Activated CD8-positive, alpha-beta T cell treated with anti-CD3 and anti-CD28 coated beads for 36 hours (primary cell): ENCODE results near the gene RETSAT. TPM values are rescaled to one million over a fixed set of nuclear protein-coding genes. Genes with fewer than 3 reads are reported as not detected.
"Not testable (repeated sequence)": the region's sequence is repeated elsewhere in the genome, so short reads cannot be mapped to it uniquely, and the experiment has no call there.

Experiments
- ATAC-seq: fragments of 200-7000 bp; cut with Tn5 transposase; one replicate; pipeline ENCODE4 v1.10.0; 2021; ENCODE audit warnings: mild to moderate bottlenecking, moderate library complexity
- CTCF ChIA-PET: fragments of 350-600 bp; sonication (Branson Sonifier 250); formaldehyde crosslinking; loops from one replicate; lab custom pipeline; 2021; ENCODE audit warnings: antibody characterized with exemption; lab: Charles Lee
- POLR2A ChIA-PET: fragments of 350-600 bp; sonication (Branson Sonifier 250); formaldehyde crosslinking; loops from one replicate; lab custom pipeline; 2021; ENCODE audit warnings: antibody characterized with exemption; lab: Charles Lee
- DNase-seq: peaks from one replicate; pipeline ENCODE4 v3.0.0-alpha.2; 2020
- H3K27ac Mint-ChIP-seq: one replicate; pipeline ENCODE4 v1.8.0; 2021; ENCODE audit warnings: mild to moderate bottlenecking, mixed read lengths
- H3K27me3 Mint-ChIP-seq: one replicate; pipeline ENCODE4 v1.8.0; 2021; ENCODE audit warnings: mixed read lengths
- H3K36me3 Mint-ChIP-seq: one replicate; pipeline ENCODE4 v1.8.0; 2021; ENCODE audit warnings: low read depth, mixed read lengths
- H3K4me1 Mint-ChIP-seq: one replicate; pipeline ENCODE4 v1.8.0; 2021; ENCODE audit warnings: low read depth, mixed read lengths
- H3K4me3 Mint-ChIP-seq: one replicate; pipeline ENCODE4 v1.8.0; 2021; ENCODE audit warnings: mild to moderate bottlenecking, moderate library complexity, mixed read lengths
- H3K9me3 Mint-ChIP-seq: one replicate; pipeline ENCODE4 v1.8.0; 2021; ENCODE audit warnings: mixed read lengths
- intact Hi-C: fragments of 100-400 bp; cut with micrococcal nuclease; formaldehyde crosslinking; loops from one replicate; pipeline ENCODE4 v1.10.0; 2022
- total RNA-seq, 2 experiments: library from RNA; stranded (reverse); gene quantifications; one replicate each; pipeline ENCODE4 v1.2.3, GENCODE V29; 2021
- TF ChIP-seq, protein P1 (sequence below): fragments of 200-600 bp; IDR thresholded peaks from one replicate; pipeline ENCODE4 v1.8.0; 2022; ENCODE audit warnings: antibody characterized with exemption, mild to moderate bottlenecking

The RETSAT gene
- total RNA-seq, 2 experiments from 2014 or later = 21.3 to 22.9 TPM

DNA sequence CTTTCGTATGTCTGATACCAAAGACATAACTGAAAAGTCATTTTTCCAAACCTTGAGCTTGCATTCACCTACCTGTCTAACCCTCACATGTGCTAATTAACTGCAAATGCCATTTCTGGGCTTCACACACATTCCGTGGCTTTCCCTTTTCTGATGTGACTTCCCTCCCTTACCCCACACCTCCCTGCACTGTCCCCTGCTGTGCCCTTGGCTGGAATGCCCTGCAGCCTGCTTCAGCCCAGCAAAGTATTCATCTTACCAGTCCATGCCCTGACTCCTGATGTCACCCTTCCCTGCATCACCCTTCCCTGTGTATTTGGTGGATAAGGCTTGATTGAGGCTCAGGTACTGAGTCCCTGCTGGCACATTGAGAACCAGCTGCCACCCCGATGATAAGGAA is 12.2 kb downstream of the RETSAT start:
- Mint-ChIP-seq H3K4me1 (no peaks in the 10 kb centered on the region), H3K36me3 (peaks cover 13% of the 10 kb centered on the region), H3K27me3 (no peaks in the 10 kb centered on the region), H3K4me3 (no peak overlapping the region), H3K27ac (no peak overlapping the region), H3K9me3 (no peaks in the 10 kb centered on the region)
- no peak for ATAC-seq
- intact Hi-C loops = no loop called here
- TF ChIP-seq, protein P1, sequence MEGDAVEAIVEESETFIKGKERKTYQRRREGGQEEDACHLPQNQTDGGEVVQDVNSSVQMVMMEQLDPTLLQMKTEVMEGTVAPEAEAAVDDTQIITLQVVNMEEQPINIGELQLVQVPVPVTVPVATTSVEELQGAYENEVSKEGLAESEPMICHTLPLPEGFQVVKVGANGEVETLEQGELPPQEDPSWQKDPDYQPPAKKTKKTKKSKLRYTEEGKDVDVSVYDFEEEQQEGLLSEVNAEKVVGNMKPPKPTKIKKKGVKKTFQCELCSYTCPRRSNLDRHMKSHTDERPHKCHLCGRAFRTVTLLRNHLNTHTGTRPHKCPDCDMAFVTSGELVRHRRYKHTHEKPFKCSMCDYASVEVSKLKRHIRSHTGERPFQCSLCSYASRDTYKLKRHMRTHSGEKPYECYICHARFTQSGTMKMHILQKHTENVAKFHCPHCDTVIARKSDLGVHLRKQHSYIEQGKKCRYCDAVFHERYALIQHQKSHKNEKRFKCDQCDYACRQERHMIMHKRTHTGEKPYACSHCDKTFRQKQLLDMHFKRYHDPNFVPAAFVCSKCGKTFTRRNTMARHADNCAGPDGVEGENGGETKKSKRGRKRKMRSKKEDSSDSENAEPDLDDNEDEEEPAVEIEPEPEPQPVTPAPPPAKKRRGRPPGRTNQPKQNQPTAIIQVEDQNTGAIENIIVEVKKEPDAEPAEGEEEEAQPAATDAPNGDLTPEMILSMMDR = no peak
- CTCF ChIA-PET = no interaction called here
- no peak for DNase-seq
- POLR2A ChIA-PET = interaction anchor here (0.9 to 1.1 kb wide), 2 partner anchors 8 to 15 kb away, joined by 3 to 6 read pairs; no protein-coding TSS in a partner anchor

DNA sequence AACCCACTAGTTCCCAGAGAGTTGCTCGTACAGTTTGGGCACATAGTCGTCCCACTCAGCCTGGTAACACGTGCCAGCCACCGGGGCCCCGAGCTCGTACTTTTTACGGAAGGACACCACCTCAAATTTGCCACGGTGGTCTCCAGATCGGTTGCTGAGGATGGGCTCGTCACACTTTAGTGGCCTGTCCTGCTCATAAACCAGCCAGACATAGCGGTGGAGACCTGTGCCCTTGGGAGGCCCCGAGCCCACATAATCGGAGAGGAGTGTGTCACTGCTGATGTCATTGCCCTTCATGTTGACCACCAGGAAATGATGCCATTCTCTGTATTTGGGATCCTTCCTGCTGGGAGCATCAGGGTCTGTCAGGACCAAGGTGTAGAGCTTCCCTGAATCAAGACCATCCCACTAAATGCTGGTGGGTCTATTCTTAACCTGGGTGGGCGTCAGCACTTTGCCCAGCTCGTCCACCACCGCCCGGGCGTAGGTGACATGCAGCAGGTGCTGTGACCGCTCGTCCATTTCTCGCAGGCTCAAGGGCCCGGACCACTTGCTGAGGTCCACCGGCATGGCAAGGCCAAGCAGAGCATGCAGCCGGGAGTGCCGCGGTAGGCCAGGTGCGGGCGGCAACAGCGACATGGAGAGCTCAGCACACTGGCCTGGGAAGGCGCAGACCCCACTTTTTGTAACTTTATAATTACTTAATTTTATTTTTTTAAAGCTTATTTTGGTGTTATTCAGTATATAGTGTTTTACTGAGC is 12.9 kb downstream of the RETSAT start:
- intact Hi-C loops = no loop called here
- ChIA-PET POLR2A (interaction anchor here (0.9 to 1.1 kb wide), 2 partner anchors 9 to 14 kb away, joined by 3 to 6 read pairs; no protein-coding TSS in a partner anchor), CTCF (no interaction called here)
- ATAC-seq (no peak), DNase-seq (no peak)
- no peaks in the 10 kb centered on the region for H3K4me1 Mint-ChIP-seq
- TF ChIP-seq, protein P1 = no peak
- peaks cover 11% of the 10 kb centered on the region for H3K36me3 Mint-ChIP-seq
- no peaks in the 10 kb centered on the region for H3K27me3 Mint-ChIP-seq
- H3K9me3 Mint-ChIP-seq = no peaks in the 10 kb centered on the region
- no peak overlapping the region for H3K27ac Mint-ChIP-seq
- H3K4me3 Mint-ChIP-seq = no peak overlapping the region

DNA sequence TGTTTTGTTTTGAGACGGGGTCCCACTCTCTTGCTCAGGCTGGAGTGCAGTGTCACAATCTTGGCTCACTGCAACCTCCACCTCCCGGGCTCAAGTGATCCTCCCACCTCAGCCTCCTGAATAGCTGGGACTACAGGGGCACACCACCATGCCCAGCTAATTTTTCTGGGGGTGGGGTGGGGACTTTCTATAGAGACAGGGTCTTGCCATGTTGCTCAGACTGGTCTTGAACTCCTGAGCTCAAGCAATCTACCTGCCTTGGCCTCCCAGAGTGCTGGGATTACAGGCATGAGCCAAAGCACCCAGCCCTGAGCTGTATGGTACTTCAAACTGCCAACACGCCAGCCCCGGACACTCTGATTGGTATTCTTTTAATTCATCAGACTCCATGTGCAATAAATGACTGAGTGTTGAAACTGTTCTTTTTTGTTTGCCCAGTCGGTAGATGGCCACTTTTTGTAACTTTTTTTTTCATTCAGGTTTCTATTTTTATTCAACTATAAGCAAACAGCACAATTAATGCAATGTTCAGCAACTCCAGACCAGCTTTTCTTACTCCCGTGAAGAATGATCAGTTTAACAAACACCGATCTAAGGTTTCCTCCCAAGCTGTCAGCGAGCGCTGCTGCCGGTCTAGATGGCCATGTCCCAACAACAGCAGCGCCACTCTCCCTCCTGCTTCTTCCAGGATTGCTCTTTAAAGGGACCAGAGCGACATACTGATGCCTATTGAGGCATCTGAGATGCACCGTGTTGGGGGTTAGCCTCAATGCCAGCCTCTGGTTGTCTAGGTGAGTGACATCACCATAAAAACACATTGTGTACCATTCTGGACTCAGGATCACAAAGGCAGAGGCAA is 14.1 kb downstream of the RETSAT start:
- intact Hi-C loops = no loop called here
- Mint-ChIP-seq H3K9me3 (no peaks in the 10 kb centered on the region), H3K27ac (no peak overlapping the region), H3K4me1 (no peaks in the 10 kb centered on the region), H3K27me3 (no peaks in the 10 kb centered on the region), H3K4me3 (no peak overlapping the region), H3K36me3 (peaks cover 6% of the 10 kb centered on the region)
- TF ChIP-seq, protein P1 = no peak
- DNase-seq = no peak
- POLR2A ChIA-PET = interaction anchor here (0.5 to 3.1 kb wide), 5 partner anchors 13 to 76 kb away, joined by 3 to 15 read pairs (median 4); partner anchors contain the start of genes ELMOD3 and TGOLN2
- no peak for ATAC-seq
- CTCF ChIA-PET = interaction anchor here (0.6 to 1.7 kb wide), 3 partner anchors 12 to 212 kb away, joined by 3 to 4 read pairs (median 3); partner anchors contain the start of gene TGOLN2

DNA sequence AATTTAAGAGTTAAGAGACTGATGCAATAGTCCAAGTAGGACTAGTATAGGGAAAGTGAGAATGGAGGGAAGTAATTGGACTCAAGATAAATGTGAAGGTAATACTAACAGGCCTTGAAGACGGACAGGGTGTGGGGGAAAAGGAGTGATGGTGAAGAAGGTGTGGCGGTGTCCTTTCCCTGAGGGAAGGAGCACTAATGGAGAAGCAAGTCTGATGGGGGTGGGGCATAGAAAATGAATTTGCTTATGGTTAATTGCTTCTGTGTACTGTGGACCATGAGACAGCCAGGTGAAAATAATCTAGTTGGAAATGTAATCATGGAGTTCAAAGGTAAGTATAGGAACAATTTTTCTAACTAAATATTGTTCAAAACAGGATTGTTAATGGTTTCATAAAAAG is 19.4 kb downstream of the RETSAT start:
- intact Hi-C loops = no loop called here
- DNase-seq (no peak), ATAC-seq (no peak)
- H3K4me3 Mint-ChIP-seq = no peak overlapping the region
- no peaks in the 10 kb centered on the region for H3K9me3 Mint-ChIP-seq
- TF ChIP-seq, protein P1 = no peak
- POLR2A ChIA-PET = no interaction called here
- peaks cover 4% of the 10 kb centered on the region for H3K4me1 Mint-ChIP-seq
- no peaks in the 10 kb centered on the region for H3K36me3 Mint-ChIP-seq
- no peak overlapping the region for H3K27ac Mint-ChIP-seq
- H3K27me3 Mint-ChIP-seq = no peaks in the 10 kb centered on the region
- CTCF ChIA-PET = no interaction called here

DNA sequence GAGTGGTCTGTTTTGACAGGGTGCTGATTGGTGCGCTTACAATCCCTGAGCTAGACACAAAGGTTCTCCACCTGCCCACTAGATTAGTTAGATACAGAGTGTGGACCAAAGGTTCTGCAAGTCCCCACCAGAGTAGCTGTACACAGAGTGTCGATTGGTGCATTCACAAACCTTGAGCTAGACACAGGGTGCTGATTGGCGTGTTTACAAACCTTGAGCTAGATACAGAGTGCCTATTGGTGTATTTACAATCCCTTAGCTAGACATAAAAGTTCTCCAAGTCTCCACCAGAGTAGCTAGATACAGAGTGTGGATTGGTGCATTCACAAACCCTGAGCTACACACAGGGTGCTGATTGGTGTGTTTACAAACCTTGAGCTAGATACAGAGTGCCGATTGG is 20.5 kb downstream of the RETSAT start:
- intact Hi-C loops, H3K9me3 Mint-ChIP-seq, H3K4me3 Mint-ChIP-seq, H3K27ac Mint-ChIP-seq, POLR2A ChIA-PET, H3K27me3 Mint-ChIP-seq, DNase-seq, CTCF ChIA-PET, ATAC-seq, H3K36me3 Mint-ChIP-seq: not testable (repeated sequence)
- peaks cover 12% of the 10 kb centered on the region for H3K4me1 Mint-ChIP-seq
